HPDE6-E6E7 (cell line): ENCODE measurements around the gene ADAM33.

Source experiments
- DNase-seq: peaks from one replicate; pipeline ENCODE4 v3.0.0; 2011; ENCODE audit warnings: missing footprints; ENCODE audit errors: extremely low spot score

The ADAM33 gene

GRCh38 chr20:3710011-3710466 is 28.2 kb upstream of the ADAM33 start:
- no peak for DNase-seq

GRCh38 chr20:3707508-3707899 is 25.7 kb upstream of the ADAM33 start:
- DNase-seq = no peak

- DNase-seq = no peak
Measured at GRCh38 chr20:3706774-3707507, 25.1 kb upstream of the ADAM33 start.

- DNase-seq = no peak
Measured at GRCh38 chr20:3705970-3706739, 24.3 kb upstream of the ADAM33 start.

GRCh38 chr20:3705491-3705969 is 23.7 kb upstream of the ADAM33 start:
- no peak for DNase-seq

- no peak for DNase-seq
Measured at GRCh38 chr20:3704087-3704486, 22.3 kb upstream of the ADAM33 start.

GRCh38 chr20:3702611-3703391 is 21.0 kb upstream of the ADAM33 start:
- no peak for DNase-seq

- no peak for DNase-seq
Measured at GRCh38 chr20:3701061-3701998, 19.5 kb upstream of the ADAM33 start.

GRCh38 chr20:3699037-3699436 is 17.2 kb upstream of the ADAM33 start:
- no peak for DNase-seq

- DNase-seq = no peak
Measured at GRCh38 chr20:3698591-3699001, 16.8 kb upstream of the ADAM33 start.

GRCh38 chr20:3697588-3698305 is 15.9 kb upstream of the ADAM33 start:
- no peak for DNase-seq

- DNase-seq = no peak
Measured at GRCh38 chr20:3696745-3697587, 15.2 kb upstream of the ADAM33 start.

- no peak for DNase-seq
Measured at GRCh38 chr20:3696200-3696599, 14.4 kb upstream of the ADAM33 start.

GRCh38 chr20:3694864-3695263 is 13.1 kb upstream of the ADAM33 start:
- no peak for DNase-seq

- DNase-seq = no peak
Measured at GRCh38 chr20:3693376-3693775, 11.6 kb upstream of the ADAM33 start.

- no peak for DNase-seq
Measured at GRCh38 chr20:3692706-3693294, 11.0 kb upstream of the ADAM33 start.

- DNase-seq = no peak
Measured at GRCh38 chr20:3691897-3692296, 10.1 kb upstream of the ADAM33 start.

- no peak for DNase-seq
Measured at GRCh38 chr20:3691306-3691705, 9.5 kb upstream of the ADAM33 start.

GRCh38 chr20:3690413-3690812 is 8.6 kb upstream of the ADAM33 start:
- DNase-seq = no peak
